Motor neuron (in vitro differentiated cells): ENCODE results near the gene ITGA8. TPM values are rescaled to one million over a fixed set of nuclear protein-coding genes. Genes with fewer than 3 reads are reported as not detected.

ENCODE experiments used
- ATAC-seq, 8 experiments: fragments of 200-7000 bp; cut with Tn5 transposase; replicated peaks in 6 of 8; 2 replicates each; pipeline ENCODE4 v1.8.0; 2021; ENCODE audit warnings: mild to moderate bottlenecking in 8 of 8, moderate library complexity in 8 of 8
- H3K27ac ChIP-seq, 2 donors: fragments of 250-450 bp; sonication (Bioruptor Pico); 2 replicates each; pipeline ENCODE4 v1.9.0; 2021; ENCODE audit warnings: antibody characterized with exemption in 2 of 2, mild to moderate bottlenecking in 2 of 2, moderate library complexity in 1 of 2
- H3K4me1 ChIP-seq, 2 donors: fragments of 250-450 bp; sonication (Bioruptor Pico); replicated peaks in 1 of 2; 2 replicates each; pipeline ENCODE4 v1.6.1; 2021; ENCODE audit warnings: antibody characterized with exemption in 2 of 2, mild to moderate bottlenecking in 2 of 2, moderate library complexity in 1 of 2
- H3K4me3 ChIP-seq, 5 donors: fragments of 250-450 bp; sonication (Bioruptor Pico); 2 replicates each; pipeline ENCODE4 v1.9.0; 2021; ENCODE audit warnings: antibody characterized with exemption in 5 of 5, mild to moderate bottlenecking in 5 of 5, moderate library complexity in 4 of 5
- WGBS, 10 experiments: fragments of 450-650 bp; shearing (Covaris generic); methylation state at CpG; one replicate each; pipeline ENCODE4 v1.0.0; 2022; 5-methylcytosine and 5-hydroxymethylcytosine counted together
- in situ Hi-C, 9 experiments: fragments of 400-800 bp; cut with MboI; loops; one replicate each; pipeline ENCODE4 v1.15.0; 2021; ENCODE audit warnings: low sequenced_read_pairs in 9 of 9, low pct_unique_long_range_greater_than_20kb in 2 of 9; ENCODE audit not compliant: unreplicated experiment in 9 of 9
- total RNA-seq, 8 experiments: library from RNA; unstranded; fragments of 300-600 nt; gene quantifications; 2 replicates each; pipeline versions ENCODE4 v1.2.3 to v1.2.4, GENCODE V29; 2022

The ITGA8 gene
- total RNA-seq, 8 experiments from 2014 or later = 0.33 to 19.0 (median 1.3) TPM

DNA sequence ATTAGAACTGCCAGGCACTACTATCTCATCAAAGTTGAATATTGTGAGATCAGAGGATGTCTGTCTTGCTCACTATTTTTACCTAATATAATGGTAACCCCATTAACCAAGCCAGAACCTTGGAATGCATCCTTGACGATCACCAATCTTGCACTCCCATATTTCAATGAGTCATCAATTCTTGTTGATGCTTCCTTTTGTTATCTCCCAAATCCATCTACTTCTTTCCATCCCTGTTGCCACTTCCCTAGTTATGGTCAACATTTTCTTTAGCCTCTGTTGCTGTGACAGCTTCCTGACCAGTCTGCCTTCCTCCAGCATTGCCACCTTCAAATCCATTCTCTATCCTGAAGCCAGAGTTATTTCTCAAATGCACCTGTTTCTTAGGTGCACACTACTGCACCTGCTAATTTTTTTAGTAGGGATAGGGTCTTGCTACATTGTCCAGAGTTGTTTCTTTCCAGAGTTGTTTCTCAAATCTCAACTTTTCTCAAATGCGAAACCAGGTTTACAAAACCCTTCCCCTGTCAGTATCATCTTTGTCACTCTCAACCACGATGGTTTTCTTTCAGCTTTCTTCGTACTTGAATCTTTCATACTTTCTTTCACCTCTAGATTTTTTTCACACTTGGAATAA lies 15.7 kb downstream of the ITGA8 start:
- WGBS, 10 experiments = 44 to 93% (median 83%) methylated on average over 2 to 4 of the region's 4 CpGs
- Histone ChIP-seq H3K4me1 (peaks cover 4 to 9% of the 10 kb centered on the region in 2 donors), H3K27ac (peak overlapping the region; percentile 52 to 63), H3K4me3 (no peak overlapping the region)
- ATAC-seq = peak in 3 of 8 experiments; percentile 10 to 33 (median 24)
- in situ Hi-C loops = loop anchor here in 2 of 9 experiments (25.0 kb wide), 1 partner anchor 267 kb away; no protein-coding TSS in a partner anchor

DNA sequence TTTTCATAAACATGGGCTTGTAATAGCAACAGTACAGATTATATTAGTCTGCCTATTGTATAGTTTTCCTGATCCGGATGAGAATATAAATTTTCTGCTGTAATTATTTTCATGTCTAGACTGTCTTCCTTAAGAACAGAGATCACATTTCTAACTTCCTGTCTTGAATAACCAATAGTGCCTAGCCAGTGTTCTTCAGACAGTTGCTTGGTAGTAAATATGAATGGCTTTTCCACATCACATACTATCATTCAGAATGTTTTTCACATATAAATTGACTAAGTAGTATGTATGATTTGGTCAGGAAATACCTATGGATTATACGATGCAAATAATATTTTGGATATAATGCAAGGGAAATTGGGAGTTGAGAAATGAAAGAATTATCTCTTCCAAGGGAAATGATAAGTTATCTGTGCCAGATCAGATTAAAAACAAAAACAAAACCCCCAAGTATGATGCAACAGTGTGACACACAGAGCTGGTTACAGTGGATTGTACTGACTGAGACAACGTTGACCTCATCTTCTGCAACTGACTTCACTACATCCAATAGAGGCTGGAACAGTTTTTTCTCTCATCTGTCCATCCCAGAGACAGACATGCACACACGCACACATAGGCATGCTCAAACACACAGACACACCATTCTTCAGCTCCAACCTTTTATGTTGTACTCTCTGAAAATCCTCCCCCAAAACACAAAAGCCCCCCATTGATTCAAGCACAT lies 16.4 kb downstream of the ITGA8 start:
- in situ Hi-C loops = loop anchor here in 2 of 9 experiments (25.0 kb wide), 1 partner anchor 266 kb away; no protein-coding TSS in a partner anchor
- Histone ChIP-seq H3K27ac (peak overlapping the region; percentile 52 to 63), H3K4me3 (no peak overlapping the region), H3K4me1 (peaks cover 4 to 9% of the 10 kb centered on the region in 2 donors)
- ATAC-seq = peak in 5 of 8 experiments; percentile 61 to 100 (median 97)
- 59 to 95% (median 71%) methylated on average over 2 to 4 of the region's 4 CpGs; no CpG with 5 or more reads in 1 of the 10 experiments for WGBS, 10 experiments

DNA sequence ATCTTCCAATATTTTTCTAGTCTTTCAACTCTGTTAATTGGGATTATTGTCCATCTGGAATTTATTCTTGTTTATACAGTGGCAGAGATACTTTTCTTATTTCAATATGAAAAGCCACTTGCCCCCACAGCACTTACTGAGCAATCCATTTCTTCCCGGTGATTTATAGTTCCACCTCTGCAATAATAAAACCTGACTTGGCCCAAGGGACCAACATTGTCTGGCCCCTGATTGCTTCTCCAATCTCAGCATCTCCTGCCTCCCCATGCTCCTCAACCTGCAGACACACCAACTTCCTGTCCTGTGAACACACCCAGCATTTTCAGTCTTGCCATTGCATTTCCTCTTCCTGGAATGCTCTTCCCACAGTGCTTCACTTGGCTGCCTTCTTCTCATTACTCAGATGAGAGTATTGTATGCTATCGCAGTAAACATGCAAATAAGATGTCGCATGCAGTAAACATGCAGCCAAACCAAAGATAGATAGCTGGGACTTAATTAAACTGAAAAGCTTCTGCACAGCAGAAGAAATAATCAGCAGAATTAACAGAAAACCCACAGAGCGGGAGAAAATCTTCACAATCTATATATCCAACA lies 19.5 kb downstream of the ITGA8 start:
- H3K4me1 ChIP-seq = peaks cover 4 to 9% of the 10 kb centered on the region in 2 donors
- no peak for ATAC-seq
- in situ Hi-C loops = loop anchor here in 2 of 9 experiments (25.0 kb wide), 1 partner anchor 263 kb away; no protein-coding TSS in a partner anchor
- H3K27ac ChIP-seq = no peak overlapping the region
- H3K4me3 ChIP-seq = no peak overlapping the region
- WGBS, 10 experiments = 62 to 100% (median 91%) methylated on average over 1 to 4 of the region's 4 CpGs

DNA sequence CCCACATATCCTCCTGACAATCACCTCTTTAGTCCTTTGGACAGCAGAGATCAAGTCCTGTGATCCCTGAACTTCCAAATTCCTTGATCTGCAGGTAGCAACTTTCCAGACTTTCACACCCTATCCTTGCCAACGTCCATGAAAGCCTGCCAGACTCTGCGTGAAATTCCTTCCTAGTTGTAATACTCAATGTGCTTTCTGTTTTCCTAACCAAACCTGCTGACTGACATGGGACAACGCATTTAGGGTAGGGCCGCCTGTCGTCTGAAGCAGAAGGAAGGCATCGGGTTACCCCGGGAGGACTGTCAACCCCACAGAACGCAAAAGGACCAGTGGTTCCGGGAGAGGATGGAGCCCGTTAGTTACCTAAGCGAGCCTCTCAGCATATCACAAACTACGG lies 23.9 kb downstream of the ITGA8 start:
- no peak for ATAC-seq
- in situ Hi-C loops = no loop called here
- no peaks in the 10 kb centered on the region for H3K4me1 ChIP-seq
- 41 to 100% (median 77%) methylated on average over 1 to 12 of the region's 12 CpGs for WGBS, 10 experiments
- no peak overlapping the region for H3K4me3 ChIP-seq
- no peak overlapping the region for H3K27ac ChIP-seq

DNA sequence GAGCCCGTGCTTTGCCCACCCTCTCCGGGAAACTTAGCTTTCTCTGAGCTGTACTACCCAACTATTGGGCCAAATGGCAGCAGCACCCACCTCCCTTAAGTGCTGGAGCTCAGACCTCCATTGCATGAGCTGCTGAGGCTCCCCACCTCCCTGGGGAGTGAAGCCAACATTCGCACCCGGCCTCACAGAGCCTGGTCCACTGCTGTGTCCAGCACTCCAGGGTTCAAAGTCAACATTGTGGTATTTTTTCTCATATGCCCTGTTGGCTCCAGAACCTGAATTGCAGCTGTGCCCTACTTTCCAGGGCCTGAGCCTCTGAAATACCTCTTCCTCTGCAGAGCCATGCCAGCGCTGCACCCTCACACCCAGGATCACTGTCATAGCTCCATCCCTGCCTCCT lies 29.7 kb downstream of the ITGA8 start:
- no peak for ATAC-seq

DNA sequence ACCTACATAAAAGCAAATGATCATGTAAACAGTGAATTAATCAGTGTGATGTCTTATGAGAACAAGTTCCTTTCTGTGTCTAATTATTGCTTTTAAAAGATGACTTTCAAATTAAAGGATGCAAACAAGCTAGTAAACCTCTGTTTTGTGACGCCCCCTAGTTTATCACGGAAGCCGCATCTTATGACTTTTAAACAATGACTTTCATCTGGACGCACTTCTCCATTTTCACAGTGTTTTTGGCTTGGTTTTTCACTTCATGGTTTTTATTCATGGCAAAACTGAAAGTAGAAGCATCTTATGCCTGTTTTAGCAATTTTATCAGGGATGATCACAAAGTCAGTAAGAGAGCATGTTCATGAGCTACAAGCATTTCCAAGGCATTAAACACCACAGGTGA lies 35.0 kb downstream of the ITGA8 start:
- in situ Hi-C loops = no loop called here
- Histone ChIP-seq H3K4me1 (no peaks in the 10 kb centered on the region), H3K27ac (no peak overlapping the region), H3K4me3 (no peak overlapping the region)
- no peak for ATAC-seq
- 13 to 100% (median 83%) methylated on average over 2 to 4 of the region's 4 CpGs for WGBS, 10 experiments

More for the DNA sequence above, 29.7 kb downstream of the ITGA8 start:
- Histone ChIP-seq H3K4me3 (no peak overlapping the region), H3K27ac (no peak overlapping the region), H3K4me1 (no peaks in the 10 kb centered on the region)
- in situ Hi-C loops = no loop called here
- 44 to 100% (median 80%) methylated on average over 1 to 3 of the region's 5 CpGs; no CpG with 5 or more reads in 4 of the 10 experiments for WGBS, 10 experiments

DNA sequence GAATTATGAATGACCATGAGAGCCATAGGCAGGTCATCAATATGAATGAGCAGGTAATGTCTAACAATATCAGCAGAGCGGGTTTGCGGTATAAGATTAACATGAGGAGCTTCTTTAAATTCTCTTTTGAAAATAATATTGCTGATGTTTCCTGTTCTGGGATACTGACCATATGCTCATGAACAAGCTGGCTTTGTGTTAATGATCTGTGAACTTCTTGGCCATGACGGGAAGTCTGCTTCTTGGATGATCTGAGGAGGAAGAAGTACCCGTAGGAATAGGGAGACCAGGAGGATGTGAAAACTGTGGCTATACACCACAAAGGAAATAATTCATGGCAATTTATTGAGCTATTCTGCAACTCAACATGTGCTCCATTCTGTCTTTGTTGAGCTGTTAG lies 38.6 kb downstream of the ITGA8 start:
- Histone ChIP-seq H3K4me1 (no peaks in the 10 kb centered on the region), H3K27ac (no peak overlapping the region), H3K4me3 (no peak overlapping the region)
- in situ Hi-C loops = no loop called here
- 21 to 100% (median 84%) methylated on average over 1 to 4 of the region's 4 CpGs; no CpG with 5 or more reads in 2 of the 10 experiments for whole genome bisulfite sequencing, 10 experiments
- no peak for ATAC-seq

DNA sequence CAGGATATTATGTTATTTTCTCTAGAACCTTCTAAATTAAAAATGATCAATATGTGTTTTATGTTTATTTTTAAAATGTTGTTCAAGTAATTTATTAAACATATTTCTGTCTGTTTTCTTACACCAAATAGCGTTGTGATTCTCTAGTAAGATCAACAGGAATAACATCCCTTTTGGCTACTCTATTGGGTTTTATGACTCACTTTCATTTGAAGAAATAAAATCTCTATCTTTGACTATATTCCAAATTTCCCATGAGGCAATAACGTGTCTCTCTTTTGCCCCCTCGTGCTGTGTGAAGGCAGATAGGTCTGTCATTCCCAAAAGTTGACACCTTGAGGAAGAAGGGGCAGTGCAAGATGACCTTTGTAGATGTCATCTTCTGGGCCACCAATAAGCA lies 40.9 kb downstream of the ITGA8 start:
- in situ Hi-C loops = no loop called here
- Histone ChIP-seq H3K4me1 (no peaks in the 10 kb centered on the region), H3K27ac (no peak overlapping the region), H3K4me3 (no peak overlapping the region)
- WGBS, 10 experiments = 27 to 100% (median 96%) methylated on average over 1 to 3 of the region's 3 CpGs; no CpG with 5 or more reads in 1 of the 10 experiments
- ATAC-seq = no peak

DNA sequence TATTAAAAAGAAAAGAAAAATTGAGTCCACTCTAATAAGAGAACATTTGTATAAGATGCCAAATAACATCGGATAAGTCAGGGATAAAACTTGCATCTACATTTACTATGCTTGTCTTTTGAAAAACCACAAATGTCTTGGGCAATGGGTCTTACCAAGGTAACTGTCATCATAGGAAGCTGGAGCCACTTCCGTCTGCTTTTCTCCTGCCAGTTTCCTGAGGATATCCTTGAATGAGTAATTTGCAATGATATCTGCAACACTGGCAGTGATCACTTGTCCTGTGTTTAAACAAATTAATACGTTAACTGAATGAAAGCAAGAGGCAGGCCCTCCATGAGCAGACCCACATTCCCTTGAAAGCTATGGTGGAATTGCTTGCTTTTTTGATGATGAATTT lies 47.3 kb downstream of the ITGA8 start:
- Histone ChIP-seq H3K4me3 (no peak overlapping the region), H3K4me1 (no peaks in the 10 kb centered on the region), H3K27ac (no peak overlapping the region)
- in situ Hi-C loops = no loop called here
- 58 to 100% (median 83%) methylated on average over 1 to 3 of the region's 3 CpGs for WGBS, 10 experiments
- no peak for ATAC-seq

DNA sequence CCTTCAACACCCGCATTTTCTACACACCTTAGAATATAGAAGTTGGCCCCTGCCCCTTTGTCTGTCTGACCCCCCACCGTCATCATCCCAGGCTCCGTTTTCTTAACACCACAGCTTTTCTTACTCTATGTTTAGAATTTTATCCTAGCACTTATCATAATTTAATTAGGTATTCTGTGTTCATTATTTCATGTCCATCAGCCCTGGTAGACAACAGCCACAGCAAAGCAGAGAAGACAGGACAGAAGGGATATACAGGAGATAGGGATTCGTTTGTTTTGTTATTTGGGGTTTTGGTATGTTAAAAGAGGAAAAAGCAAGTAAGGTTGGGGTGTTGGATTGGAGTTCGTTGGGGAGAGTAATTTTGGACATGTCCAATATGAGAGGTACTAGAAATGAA lies 48.8 kb downstream of the ITGA8 start:
- in situ Hi-C loops = no loop called here
- Histone ChIP-seq H3K4me1 (no peaks in the 10 kb centered on the region), H3K27ac (no peak overlapping the region), H3K4me3 (no peak overlapping the region)
- 11 to 90% (median 70%) methylated on average over 2 to 5 of the region's 5 CpGs; no CpG with 5 or more reads in 2 of the 10 experiments for WGBS, 10 experiments
- no peak for ATAC-seq

DNA sequence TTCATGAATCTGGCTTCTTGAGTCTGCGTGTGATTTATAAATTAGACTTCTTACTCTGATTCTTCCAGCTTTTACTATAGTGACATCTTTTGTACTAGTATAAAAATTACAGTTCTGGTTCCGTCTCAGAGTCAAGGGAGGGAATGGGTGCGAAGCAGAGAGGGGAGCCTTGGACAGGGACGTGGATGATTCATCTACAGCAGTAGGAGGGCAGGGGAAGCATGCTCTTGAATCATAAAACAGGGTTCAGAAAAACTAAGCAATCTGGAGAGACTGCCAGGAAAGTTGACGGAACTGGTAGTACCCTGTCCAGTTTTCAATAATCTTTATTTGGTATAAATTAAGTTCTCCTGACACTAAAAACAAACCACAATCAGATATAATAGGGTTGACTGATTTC lies 58.1 kb downstream of the ITGA8 start:
- 11 to 94% (median 80%) methylated on average over 1 to 5 of the region's 5 CpGs; no CpG with 5 or more reads in 1 of the 10 experiments for WGBS, 10 experiments
- ATAC-seq = peak in 1 of 8 experiments; percentile 50
- in situ Hi-C loops = no loop called here
- Histone ChIP-seq H3K4me1 (no peaks in the 10 kb centered on the region), H3K4me3 (no peak overlapping the region), H3K27ac (no peak overlapping the region)

DNA sequence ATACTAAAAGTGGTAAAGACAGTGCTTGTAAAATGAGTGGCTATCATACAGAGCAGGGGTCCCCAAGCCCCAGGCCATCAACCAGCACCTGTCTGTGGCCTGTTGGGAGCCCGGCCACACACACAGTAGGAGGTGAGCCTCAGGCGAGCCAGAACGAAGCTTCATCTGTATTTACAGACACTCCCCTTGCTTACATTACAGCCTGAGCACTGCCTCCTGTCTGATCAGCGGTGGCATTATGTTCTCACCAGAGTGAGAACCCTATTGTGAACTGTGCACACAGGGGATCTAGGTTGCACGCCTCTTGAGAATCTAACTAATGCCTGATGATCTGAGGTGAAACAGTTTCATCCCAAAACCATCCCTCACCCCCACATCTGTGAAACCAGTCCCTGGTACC lies 58.7 kb downstream of the ITGA8 start:
- H3K27ac ChIP-seq = no peak overlapping the region
- no peak overlapping the region for H3K4me3 ChIP-seq
- no peaks in the 10 kb centered on the region for H3K4me1 ChIP-seq
- peak in 2 of 8 experiments; percentile 33 to 72 for ATAC-seq
- 17 to 100% (median 70%) methylated on average over 1 to 4 of the region's 5 CpGs; no CpG with 5 or more reads in 4 of the 10 experiments for WGBS, 10 experiments
- in situ Hi-C loops = no loop called here

DNA sequence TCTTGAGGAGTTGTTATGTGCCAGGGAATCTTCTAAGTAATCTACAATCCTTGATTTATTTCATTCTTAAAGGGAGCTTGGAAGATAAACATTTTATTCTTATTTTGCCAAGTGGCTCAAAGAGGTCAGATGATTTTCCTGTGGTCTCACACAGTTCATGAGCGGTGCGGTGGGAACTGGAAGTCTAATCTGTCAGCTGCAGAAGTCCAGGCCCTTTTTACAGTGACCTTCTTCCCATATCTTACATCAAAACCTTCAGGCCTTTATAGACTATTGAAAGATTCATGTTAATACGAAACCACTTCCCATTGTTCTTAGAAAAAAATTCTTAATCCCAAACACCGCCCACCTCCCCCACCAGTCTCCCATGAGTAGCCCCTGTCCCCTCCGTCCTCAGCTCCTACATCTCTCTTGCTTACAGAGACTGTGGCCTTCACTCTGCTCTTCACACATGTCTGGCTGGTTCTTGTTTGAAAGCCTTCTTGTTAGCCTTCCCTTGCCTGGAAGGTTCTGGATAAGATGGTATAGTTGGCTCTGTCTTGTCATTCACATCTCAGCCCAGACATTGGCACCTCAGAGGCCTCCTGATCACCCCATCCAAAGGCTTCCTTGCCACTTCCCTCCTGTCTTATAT lies 61.5 kb downstream of the ITGA8 start:
- in situ Hi-C loops = no loop called here
- no peaks in the 10 kb centered on the region for H3K4me1 ChIP-seq
- ATAC-seq = peak in 1 of 8 experiments; percentile 39
- 40 to 67% (median 50%) methylated on average over 1 to 3 of the region's 5 CpGs; no CpG with 5 or more reads in 3 of the 10 experiments for WGBS, 10 experiments
- no peak overlapping the region for H3K4me3 ChIP-seq
- H3K27ac ChIP-seq = no peak overlapping the region
